ENCODE measurements around the gene SLC6A3.
"Not testable (repeated sequence)": the region's sequence is repeated elsewhere in the genome, so short reads cannot be mapped to it uniquely, and the experiment has no call there.

Gene SLC6A3

DNA sequence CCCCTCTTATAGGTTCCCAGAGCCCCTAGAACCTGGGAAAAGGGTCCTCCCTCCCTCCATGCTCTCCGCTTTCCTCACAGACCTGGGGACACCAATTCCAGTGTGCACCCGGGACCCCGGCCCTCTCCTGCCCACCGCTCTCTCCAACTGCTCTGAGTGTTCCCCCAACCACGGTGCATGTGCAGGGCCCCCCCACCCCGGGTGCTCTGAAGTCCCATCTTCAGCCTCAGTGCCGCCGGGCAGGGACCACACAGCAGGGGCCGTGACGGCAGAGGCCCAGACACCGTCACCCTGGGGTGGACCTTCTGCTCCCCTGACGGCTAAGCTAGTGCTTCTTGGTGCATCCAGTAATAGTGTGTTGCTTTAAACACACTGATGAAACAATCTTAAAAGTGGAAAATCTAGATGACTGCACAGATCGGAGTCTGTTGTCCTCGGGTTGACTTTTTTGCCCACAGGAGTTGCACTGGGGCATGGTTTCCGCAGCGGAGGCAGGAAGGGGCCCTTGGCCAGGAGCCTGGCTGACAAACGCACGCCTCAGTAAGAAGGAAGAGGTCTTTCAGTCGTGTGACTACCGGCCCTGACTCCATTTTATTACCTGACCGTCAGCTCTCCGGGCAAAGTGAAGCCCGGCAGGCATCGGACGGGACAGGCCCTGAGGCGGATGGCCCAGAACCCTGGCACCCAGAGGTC lies 36.2 kb upstream of the SLC6A3 start:
- Histone ChIP-seq H3K9ac (ENCODE audit: low read depth, low read length) (no peak overlapping the region), H3K9me3 (ENCODE audit: control insufficient read depth, insufficient read depth, low read length) (no peaks in the 10 kb centered on the region), H3K4me1 (ENCODE audit: insufficient read depth, low read length) (no peaks in the 10 kb centered on the region), H3K36me3 (ENCODE audit: insufficient read depth, low read length) (peaks cover 24% of the 10 kb centered on the region)

DNA sequence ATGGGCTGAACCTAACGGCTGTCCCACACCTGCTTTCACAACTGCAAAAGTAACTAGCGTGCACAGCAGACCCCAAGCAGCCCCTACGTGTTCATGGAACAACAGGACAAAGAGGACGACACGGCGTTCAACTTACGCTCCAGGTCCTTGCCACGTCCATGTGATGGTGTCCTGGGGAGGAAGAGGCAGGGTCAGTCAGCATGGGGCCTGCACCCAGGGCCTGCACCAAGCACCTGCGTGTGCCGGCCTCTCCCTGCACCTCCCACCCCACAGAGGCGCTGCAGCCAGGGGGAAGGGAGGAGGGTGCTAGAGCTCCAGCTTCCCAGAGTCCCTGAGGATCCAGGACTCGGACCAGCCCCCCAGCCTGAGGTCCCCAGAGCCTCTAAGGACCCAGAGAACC lies 35.6 kb upstream of the SLC6A3 start:
- H3K9me3 ChIP-seq (ENCODE audit: control insufficient read depth, insufficient read depth, low read length): no peaks in the 10 kb centered on the region
- H3K36me3 ChIP-seq (ENCODE audit: insufficient read depth, low read length): peaks cover 25% of the 10 kb centered on the region
- no peaks in the 10 kb centered on the region for H3K4me1 ChIP-seq (ENCODE audit: insufficient read depth, low read length)
- no peak overlapping the region for H3K9ac ChIP-seq (ENCODE audit: low read depth, low read length)

DNA sequence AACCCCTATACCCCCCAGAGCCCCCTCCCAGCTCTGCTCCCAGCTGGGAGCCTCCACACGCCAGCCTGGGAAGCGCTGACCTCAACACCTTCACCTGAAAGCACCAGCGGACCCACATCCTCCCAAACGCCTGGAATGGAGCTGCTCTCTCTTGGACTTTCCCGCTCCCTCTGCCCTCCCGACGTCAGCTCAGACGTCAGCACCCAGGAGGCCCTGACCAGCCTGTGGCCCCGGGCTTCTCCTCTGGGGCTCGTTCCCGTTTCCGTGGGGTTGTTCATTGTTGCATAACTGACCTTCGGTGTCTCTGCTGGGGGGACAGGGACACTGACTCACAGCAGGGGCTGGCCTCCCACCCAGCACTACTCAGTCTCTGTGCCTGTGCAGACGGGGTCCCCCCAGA lies 35.0 kb upstream of the SLC6A3 start:
- H3K36me3 ChIP-seq (ENCODE audit: insufficient read depth, low read length): peaks cover 25% of the 10 kb centered on the region
- H3K9ac ChIP-seq (ENCODE audit: low read depth, low read length): no peak overlapping the region
- H3K4me1 ChIP-seq (ENCODE audit: insufficient read depth, low read length): no peaks in the 10 kb centered on the region
- H3K9me3 ChIP-seq (ENCODE audit: control insufficient read depth, insufficient read depth, low read length): no peaks in the 10 kb centered on the region

DNA sequence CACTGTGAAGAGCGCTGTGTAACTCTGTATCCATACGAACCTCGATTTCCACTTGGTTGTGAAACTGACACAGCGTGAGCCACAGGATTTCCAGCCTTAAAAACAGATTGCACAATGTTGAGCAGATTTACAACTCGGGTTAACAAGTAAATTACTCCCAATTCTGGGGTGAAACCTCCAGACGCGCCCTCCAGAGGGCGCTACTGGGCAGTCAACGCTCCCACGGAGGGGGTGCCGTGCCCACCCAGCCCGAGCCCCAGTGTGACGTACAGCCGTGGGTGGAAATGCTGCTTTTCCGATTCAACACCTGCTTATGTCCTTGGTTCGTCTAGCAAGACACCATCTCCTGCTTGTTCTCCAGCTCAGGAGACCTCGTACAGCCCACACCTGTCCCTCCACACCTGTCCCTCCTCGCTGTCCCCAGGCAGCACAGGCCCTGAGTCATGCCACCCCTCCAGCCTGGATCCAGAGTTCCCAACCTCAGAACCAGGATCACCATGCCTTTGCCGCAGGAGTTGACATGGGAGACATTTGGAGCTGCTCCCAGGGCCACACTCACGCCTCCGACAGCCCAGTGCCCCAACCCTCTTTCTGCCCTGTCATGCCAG lies 34.4 kb upstream of the SLC6A3 start:
- Histone ChIP-seq H3K9me3 (ENCODE audit: control insufficient read depth, insufficient read depth, low read length) (no peaks in the 10 kb centered on the region), H3K36me3 (ENCODE audit: insufficient read depth, low read length) (peaks cover 25% of the 10 kb centered on the region), H3K9ac (ENCODE audit: low read depth, low read length) (no peak overlapping the region), H3K4me1 (ENCODE audit: insufficient read depth, low read length) (no peaks in the 10 kb centered on the region)

DNA sequence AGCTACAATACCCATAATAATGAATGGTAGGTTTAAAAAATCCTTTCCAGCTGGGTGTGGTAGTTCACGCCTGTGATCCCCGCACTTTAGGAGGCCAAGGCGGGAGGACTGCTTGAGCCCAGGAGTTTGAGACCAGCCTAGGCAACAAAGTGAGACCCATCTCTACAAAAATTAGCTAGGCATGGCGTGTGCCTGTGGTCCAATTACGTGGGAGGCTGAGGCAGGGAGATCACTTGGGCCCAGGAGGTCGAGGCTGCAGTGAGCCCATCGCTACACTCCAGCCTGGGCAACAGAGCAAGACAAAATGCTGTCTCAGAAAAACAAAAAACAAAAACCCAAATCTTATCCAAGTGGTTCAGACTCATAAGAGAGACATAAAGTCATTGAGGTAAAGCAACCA lies 33.8 kb upstream of the SLC6A3 start:
- Histone ChIP-seq H3K4me1 (ENCODE audit: insufficient read depth, low read length) (no peaks in the 10 kb centered on the region), H3K9ac (ENCODE audit: low read depth, low read length) (no peak overlapping the region), H3K9me3 (ENCODE audit: control insufficient read depth, insufficient read depth, low read length) (no peaks in the 10 kb centered on the region), H3K36me3 (ENCODE audit: insufficient read depth, low read length) (peaks cover 25% of the 10 kb centered on the region)

DNA sequence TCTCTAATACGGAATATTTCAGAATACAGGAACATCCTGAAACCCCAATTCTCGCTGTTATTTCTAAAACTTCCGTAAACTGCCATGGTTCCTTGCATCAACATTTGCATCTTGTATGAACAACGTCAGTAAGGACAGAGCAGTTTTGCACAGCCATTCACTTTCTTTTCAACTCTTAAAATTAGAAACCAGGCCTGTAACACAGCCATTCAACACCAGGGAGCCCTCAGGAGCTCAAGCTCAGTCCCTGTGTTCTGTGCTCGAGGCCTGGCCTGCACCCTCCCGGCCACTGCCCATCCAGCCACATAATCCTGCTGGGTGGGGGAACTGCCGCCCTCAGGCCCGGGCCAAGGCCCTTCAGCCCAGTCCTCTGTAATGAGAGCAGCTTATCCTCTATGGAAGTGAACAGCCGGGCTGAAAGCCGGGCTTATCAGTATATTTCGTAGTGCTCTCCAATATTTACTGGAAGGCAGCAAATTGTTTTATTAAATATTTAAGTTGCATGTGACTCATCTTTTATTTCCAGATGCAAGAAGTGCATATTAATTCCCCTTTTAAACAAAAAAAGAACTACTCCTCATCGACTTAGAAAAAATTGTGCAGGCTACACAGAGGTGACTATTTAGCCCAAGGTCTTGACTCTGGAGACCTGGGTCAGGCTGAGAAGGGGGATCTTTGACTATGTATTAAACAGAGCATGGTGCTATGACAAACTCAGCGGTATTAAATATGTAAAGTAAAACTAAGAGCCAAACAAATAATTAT lies 33.2 kb upstream of the SLC6A3 start:
- Histone ChIP-seq H3K36me3 (ENCODE audit: insufficient read depth, low read length) (peaks cover 30% of the 10 kb centered on the region), H3K9ac (ENCODE audit: low read depth, low read length) (no peak overlapping the region), H3K9me3 (ENCODE audit: control insufficient read depth, insufficient read depth, low read length) (no peaks in the 10 kb centered on the region), H3K4me1 (ENCODE audit: insufficient read depth, low read length) (no peaks in the 10 kb centered on the region)

DNA sequence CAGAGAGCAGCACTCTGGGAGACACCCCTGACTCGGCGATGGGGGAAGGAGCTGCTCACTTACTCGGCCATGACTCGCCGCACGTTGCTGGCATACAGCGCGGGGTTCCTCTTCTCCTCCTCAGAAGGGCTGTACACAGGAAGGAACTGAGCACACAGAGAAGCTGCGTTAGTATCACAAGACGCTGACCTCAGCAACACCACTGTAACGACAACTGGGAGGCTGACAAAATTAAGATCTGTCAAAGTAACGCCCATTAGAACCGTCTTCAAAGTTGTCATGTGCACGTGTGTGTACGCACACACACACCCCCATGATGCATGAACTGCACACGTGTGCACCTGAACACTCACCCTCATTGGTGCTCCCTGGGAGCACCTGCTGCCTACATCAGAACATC lies 32.1 kb upstream of the SLC6A3 start:
- H3K36me3 ChIP-seq (ENCODE audit: insufficient read depth, low read length): peaks cover 35% of the 10 kb centered on the region
- H3K9me3 ChIP-seq (ENCODE audit: control insufficient read depth, insufficient read depth, low read length): no peaks in the 10 kb centered on the region
- no peak overlapping the region for H3K9ac ChIP-seq (ENCODE audit: low read depth, low read length)
- no peaks in the 10 kb centered on the region for H3K4me1 ChIP-seq (ENCODE audit: insufficient read depth, low read length)

DNA sequence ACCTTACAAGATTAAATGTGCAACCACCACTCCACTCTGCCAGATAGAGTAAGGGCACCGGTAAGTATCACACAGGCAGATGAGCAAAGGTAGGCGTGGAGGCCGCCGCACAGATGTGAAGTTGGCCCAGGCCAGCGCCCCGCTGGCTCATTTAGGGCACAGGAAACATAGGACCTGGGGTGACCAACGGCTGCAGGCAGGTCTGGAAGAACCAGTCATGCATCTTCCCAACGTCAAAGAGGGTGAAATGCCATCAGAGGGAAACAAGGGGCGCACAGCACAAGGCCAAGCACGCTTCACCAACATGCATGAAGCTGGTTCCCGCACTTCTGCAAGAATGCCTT lies 31.7 kb upstream of the SLC6A3 start:
- peaks cover 35% of the 10 kb centered on the region for H3K36me3 ChIP-seq (ENCODE audit: insufficient read depth, low read length)
- H3K9ac ChIP-seq (ENCODE audit: low read depth, low read length): no peak overlapping the region
- no peaks in the 10 kb centered on the region for H3K4me1 ChIP-seq (ENCODE audit: insufficient read depth, low read length)

DNA sequence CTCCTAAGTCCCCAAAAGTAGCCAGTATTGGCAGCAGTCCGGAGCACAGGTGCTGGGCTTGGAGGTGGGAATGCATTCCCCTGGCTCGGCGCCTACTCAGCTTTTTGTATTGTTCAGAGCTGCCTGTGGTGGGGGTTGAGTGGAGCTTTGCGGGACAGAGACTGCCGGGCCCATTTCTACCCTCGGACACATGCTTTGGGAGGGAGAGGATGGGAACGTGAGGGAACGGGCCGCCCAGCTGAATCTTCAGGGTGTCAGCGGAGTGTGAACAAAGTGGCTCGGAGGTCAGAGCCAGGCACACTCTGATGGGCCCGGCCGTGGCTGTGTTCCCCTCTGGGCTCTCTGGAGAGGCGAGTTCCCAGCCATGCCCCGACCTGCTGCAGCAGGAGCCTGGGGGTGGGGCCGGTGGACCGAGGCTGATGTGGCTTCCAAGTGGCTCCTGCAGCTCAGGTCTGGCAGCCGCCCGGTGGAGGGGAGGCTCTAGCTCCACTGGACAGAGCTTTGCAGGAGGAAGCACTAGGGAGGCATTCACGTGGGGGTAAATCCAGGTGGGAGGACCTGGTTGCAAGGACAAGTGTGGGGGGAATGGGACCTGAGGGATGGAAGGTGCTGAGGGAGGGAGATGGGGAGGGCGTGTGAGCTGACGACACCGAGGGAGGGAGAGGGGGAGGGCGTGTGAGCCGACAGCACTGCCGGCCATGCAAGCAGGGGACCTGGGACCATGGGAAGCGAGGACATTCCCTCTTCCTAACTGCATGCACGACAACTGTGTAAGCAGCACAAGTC lies 31.1 kb upstream of the SLC6A3 start:
- H3K9ac ChIP-seq (ENCODE audit: low read depth, low read length): no peak overlapping the region
- no peaks in the 10 kb centered on the region for H3K9me3 ChIP-seq (ENCODE audit: control insufficient read depth, insufficient read depth, low read length)
- H3K36me3 ChIP-seq (ENCODE audit: insufficient read depth, low read length): peaks cover 35% of the 10 kb centered on the region
- H3K4me1 ChIP-seq (ENCODE audit: insufficient read depth, low read length): no peaks in the 10 kb centered on the region

More for the DNA sequence above, 31.7 kb upstream of the SLC6A3 start:
- no peaks in the 10 kb centered on the region for H3K9me3 ChIP-seq (ENCODE audit: control insufficient read depth, insufficient read depth, low read length)

DNA sequence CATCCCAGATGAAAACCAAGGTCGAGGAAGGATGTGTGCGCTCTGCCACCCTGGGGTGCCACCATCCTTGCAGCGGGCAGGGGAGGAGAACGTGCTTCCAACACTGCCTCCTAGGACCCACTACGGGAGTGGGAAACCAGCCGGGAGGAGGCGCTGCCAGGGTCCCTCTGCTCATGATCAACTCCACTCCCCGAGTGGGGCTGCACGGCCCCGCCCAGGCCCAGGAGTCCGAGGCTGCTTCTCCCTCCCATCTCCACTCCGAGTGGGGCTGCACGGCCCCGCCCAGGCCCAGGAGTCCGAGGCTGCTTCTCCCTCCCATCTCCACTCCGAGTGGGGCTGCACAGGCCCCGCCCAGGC lies 30.3 kb upstream of the SLC6A3 start:
- not testable (repeated sequence) for H3K4me1 ChIP-seq (ENCODE audit: insufficient read depth, low read length); H3K9ac ChIP-seq (ENCODE audit: low read depth, low read length); H3K9me3 ChIP-seq (ENCODE audit: control insufficient read depth, insufficient read depth, low read length)
- peaks cover 35% of the 10 kb centered on the region for H3K36me3 ChIP-seq (ENCODE audit: insufficient read depth, low read length)

DNA sequence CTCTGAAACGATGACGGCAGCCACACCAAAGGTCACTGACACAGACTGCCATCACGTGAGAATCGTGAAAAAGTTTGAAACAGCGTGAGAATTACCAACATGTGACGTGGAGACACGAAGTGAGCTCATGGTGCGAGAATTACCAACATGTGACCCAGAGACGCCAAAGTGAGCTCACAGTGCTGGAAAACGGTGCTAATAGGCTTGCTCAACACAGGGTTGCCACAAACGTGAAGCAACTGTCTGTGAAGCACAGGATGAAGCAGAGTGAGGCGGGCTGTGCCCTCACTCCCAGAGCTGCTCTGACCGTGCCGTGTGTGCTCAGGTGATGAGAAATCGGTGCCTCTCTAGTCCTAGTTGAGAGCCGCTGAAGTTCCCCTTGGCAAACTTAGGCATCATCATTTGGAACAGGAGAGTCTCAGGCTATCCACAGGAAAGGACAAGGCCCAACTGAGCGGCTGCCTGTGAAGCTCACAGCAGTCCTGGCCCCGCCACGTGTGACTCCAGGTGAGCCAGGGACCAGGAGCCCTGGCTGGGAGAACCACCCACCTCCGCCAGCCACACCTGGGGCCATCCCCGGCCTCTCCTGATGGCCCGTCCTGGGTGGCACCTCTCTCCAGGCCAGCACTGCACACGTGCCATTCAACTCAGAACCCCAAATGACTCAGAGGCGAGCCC lies 29.8 kb upstream of the SLC6A3 start:
- Histone ChIP-seq H3K9me3 (ENCODE audit: control insufficient read depth, insufficient read depth, low read length) (no peaks in the 10 kb centered on the region), H3K36me3 (ENCODE audit: insufficient read depth, low read length) (peaks cover 36% of the 10 kb centered on the region), H3K9ac (ENCODE audit: low read depth, low read length) (no peak overlapping the region), H3K4me1 (ENCODE audit: insufficient read depth, low read length) (no peaks in the 10 kb centered on the region)

DNA sequence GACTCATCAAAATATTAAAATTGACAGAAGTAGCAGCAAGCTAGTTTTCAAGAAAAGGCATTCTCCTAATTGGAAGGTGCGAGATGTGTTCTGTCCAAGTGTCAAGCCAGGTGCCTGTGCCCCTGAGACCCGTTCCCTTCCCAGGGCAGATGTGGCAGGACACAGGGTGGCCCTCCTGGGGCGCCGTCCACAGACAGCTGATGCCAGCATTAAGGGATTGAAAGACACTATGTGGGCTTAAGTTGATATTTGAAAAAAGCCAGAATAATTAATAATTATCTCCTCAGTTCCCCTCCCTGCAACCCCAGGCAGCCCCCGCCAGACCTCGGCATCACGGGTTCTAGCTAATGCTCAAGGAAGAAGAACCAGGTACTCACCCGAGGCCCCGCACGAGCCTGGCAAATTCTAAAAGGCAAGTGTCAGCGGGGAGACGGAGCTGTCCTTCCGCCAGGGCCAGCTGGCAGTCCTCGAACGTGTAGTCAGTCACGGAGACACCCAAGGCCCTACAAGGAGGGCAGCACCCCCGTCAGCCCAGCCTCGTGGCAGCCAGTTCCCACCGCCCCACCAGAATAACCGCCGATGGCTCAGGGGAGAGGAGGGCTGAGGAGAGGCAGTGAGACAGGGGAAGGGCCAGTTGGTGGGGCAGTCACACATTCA lies 29.1 kb upstream of the SLC6A3 start:
- no peaks in the 10 kb centered on the region for H3K4me1 ChIP-seq (ENCODE audit: insufficient read depth, low read length)
- H3K36me3 ChIP-seq (ENCODE audit: insufficient read depth, low read length): peaks cover 37% of the 10 kb centered on the region
- H3K9me3 ChIP-seq (ENCODE audit: control insufficient read depth, insufficient read depth, low read length): no peaks in the 10 kb centered on the region
- no peak overlapping the region for H3K9ac ChIP-seq (ENCODE audit: low read depth, low read length)

DNA sequence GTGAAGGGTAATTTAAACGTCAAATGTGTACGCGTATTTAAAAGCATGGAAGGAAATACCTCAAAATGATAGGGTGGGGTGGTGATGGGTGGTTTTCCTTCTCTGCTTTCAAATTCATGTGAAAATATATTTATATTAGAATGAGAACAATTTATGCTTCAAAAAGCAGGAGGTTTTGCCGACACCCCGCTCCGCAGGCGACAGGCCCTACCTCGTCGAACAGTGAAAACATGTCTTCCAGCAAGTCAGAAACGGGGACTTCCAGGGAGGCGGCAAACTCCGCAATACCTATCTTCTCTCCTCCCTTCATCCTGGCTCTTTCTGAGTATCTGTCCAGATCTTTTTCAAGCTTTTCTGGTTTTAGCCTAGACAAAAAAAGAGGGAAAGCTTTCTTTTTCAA lies 28.5 kb upstream of the SLC6A3 start:
- Histone ChIP-seq H3K9ac (ENCODE audit: low read depth, low read length) (no peak overlapping the region), H3K36me3 (ENCODE audit: insufficient read depth, low read length) (peaks cover 31% of the 10 kb centered on the region), H3K9me3 (ENCODE audit: control insufficient read depth, insufficient read depth, low read length) (no peaks in the 10 kb centered on the region), H3K4me1 (ENCODE audit: insufficient read depth, low read length) (no peaks in the 10 kb centered on the region)

Data from ES-I3 (cell line).